Measurements from ENCODE around the gene RASGRF1. TPM values are rescaled to one million over a fixed set of nuclear protein-coding genes. Genes with fewer than 3 reads are reported as not detected.

Gene RASGRF1
- total and polyA plus RNA-seq, 9 of the 15 experiments (the other 6 are each of a cell fraction or from before 2014, with no cell fraction given), result 0.03 to 0.58 (median 0.06) TPM; not detected in 1

GRCh38 chr15:78930577-78931388 lies 159.8 kb downstream of the RASGRF1 start (continued):
- no peak for TF ChIP-seq PRDM10 (IDR thresholded peaks at IDR 0.05; ENCODE audit: partially characterized antibody)
- TF ChIP-seq ZNF175 (CRISPR knock-in tag; IDR thresholded peaks at IDR 0.05; ENCODE audit: low read depth), result peak; percentile 54; the same call in 1 of the 2 replicates
- no peak for TF ChIP-seq CHD4 (IDR thresholded peaks at IDR 0.05; ENCODE audit: insufficient read depth, insufficient replicate concordance, low read depth, low read length, poor library complexity, severe bottlenecking)
- no peak for TF ChIP-seq PRPF4 (IDR thresholded peaks at IDR 0.05; ENCODE audit: insufficient read depth, low read depth, low read length, poor library complexity, severe bottlenecking)
- TF ChIP-seq BRD9 (IDR thresholded peaks at IDR 0.05; ENCODE audit: low read depth, partially characterized antibody), result no peak
- no peak for TF ChIP-seq MAFF (IDR thresholded peaks at IDR 0.05; ENCODE audit: low read length)
- no peak for TF ChIP-seq SMAD4 (CRISPR knock-in tag; conservative IDR thresholded peaks at IDR 0.05)
- TF ChIP-seq ZNF253 (CRISPR knock-in tag; conservative IDR thresholded peaks at IDR 0.05), result no peak
- TF ChIP-seq MLLT1 (IDR thresholded peaks at IDR 0.05), result no peak
- 0 out of 2 replicates have a peak, but pooled peaks have one; percentile 26 for TF ChIP-seq BACH1 (tag; IDR thresholded peaks at IDR 0.05)
- TF ChIP-seq HDAC1 (IDR thresholded peaks at IDR 0.05), result no peak
- TF ChIP-seq POLR2G (IDR thresholded peaks at IDR 0.05; ENCODE audit: low read depth, low read length), result peak; percentile 51; the same call in 1 of the 2 replicates
- peak; percentile 59; the same call in 1 of the 2 replicates for TF ChIP-seq FOSL1 (tag; conservative IDR thresholded peaks at IDR 0.05)
- TF ChIP-seq E2F3 (CRISPR knock-in tag; IDR thresholded peaks at IDR 0.05), result no peak
- TF ChIP-seq E2F1 (CRISPR knock-in tag; IDR thresholded peaks at IDR 0.05), result no peak
- no peak for TF ChIP-seq IFI16 (CRISPR knock-in tag; IDR thresholded peaks at IDR 0.05)
- no peak for TF ChIP-seq NR3C1 (CRISPR knock-in tag; IDR thresholded peaks at IDR 0.05)
- TF ChIP-seq ARID3A (IDR thresholded peaks at IDR 0.05; ENCODE audit: borderline replicate concordance, low read depth, low read length), result 0 out of 2 replicates have a peak, but pooled peaks have one; percentile 21
- TF ChIP-seq ZKSCAN8 (CRISPR knock-in tag; IDR thresholded peaks at IDR 0.05), result no peak
